CD4-positive, alpha-beta T cell treated with Interleukin-6 at 100 ng/mL for 8 hours (primary cell): ENCODE measurements around the gene CNTRL.
"Not testable (repeated sequence)": the region's sequence is repeated elsewhere in the genome, so short reads cannot be mapped to it uniquely, and the experiment has no call there.

Source experiments
- DNase-seq: peaks from one replicate; pipeline ENCODE4 v3.0.0-alpha.2; 2020; ENCODE audit warnings: mixed read lengths, low spot score

CNTRL gene

DNA sequence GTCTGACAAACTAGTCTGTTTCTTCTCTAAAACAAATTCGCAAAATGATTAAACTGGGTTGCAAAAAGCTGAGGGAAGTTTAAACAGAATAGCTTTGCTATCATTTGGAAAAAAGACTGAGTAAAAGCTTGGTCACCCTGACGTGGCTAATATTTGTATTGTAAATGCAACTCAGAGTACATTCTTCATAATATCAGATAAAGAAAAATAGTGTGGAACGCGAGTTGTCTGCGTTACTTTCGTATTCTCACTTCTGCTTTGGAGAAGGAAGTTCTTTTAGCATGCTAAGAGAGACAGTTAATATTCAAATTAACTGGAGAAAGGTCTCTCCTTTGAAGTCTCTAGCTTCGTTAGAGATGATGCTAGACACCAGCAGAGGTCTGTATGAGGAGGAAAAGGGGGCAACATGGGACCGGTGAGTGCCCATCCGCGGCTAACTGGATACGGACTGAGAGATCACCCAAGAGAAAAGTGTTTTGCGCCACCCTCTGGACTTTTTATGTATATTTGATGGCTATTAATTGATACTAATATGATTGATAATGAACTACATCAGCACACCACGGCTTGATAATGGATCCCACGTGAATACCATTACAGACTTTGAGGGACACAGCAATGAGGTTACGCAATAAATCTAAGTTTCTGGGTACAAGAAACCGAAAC, 2.9 kb upstream of the CNTRL start:
- peak; percentile 47 for DNase-seq

- DNase-seq = no peak
Measured at GRCh38 chr9:121073038-121073437, 1.7 kb upstream of the CNTRL start.

GRCh38 chr9:121075251-121076036, 689 bp downstream of the CNTRL start:
- DNase-seq = peak; percentile 11

GRCh38 chr9:121082075-121082474, 7.3 kb downstream of the CNTRL start:
- no peak for DNase-seq

- DNase-seq = no peak
Measured at GRCh38 chr9:121085661-121086060, 10.9 kb downstream of the CNTRL start.

- DNase-seq = no peak
Measured at GRCh38 chr9:121088576-121088975, 13.8 kb downstream of the CNTRL start.

DNA sequence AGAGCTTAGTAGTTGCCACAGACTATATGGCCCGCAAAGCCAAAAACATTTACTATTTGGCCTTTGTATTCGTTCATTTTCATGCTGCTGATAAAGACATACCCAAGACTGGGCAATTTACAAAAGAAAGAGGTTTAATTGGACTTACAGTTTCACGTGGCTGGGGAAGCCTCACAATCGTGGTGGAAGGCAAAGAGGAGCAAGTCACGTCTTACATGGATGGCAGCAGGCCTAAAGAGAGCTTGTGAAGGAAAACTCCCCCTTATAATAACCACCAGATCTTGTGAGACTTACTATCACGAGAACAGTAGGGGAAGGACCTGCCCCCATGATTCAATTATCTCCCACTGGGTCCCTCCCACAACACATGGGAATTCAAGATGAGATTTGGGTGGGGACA, 16.0 kb downstream of the CNTRL start:
- not testable (repeated sequence) for DNase-seq

DNA sequence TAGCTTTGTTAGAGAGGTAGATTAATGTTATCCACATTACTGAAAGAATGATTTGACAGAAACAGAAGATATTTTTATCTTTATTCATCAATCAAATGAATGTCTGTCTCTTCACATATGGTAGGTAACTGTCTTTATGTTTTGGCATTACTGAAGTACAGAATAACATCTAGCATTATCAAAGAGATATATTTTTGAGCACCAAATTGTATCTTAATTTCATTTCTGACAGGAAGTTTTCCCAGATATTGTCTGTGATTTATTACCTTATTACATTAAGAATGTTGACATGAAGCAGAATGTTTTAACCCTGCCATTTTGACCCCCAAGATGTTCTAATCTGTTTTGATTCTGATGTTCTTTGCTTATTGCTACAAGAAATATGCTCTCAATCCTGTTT, 20.3 kb downstream of the CNTRL start:
- DNase-seq = no peak

DNA sequence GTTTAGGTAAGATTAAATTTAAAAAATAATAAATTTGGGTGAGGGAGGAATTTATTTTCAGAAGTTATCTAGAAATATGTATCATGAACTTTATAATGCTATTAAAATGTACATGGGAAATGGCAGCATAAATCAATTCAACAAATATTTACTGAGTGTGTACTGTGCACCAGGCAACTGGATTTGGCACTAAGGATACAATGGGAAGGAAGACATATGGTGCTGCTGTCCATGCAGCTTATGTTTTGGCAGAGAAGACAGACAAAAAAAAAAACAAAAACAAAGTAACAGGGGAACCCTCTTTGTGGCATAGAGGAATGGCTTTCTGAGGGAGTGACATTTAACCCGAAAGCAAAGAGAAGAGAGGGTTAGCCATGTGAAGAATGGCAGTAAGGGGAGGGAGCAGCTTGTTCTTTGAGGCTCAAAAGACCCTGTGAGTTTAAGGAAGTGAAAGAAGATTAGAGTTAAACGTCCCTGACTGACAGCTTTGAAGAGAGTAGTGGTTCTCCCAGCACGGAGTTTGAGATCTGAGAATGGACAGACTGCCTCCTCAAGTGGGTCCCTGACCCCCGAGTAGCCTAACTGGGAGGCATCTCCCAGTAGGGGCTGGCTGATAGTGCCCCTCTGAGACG, 23.9 kb downstream of the CNTRL start:
- DNase-seq = no peak

- DNase-seq = not testable (repeated sequence)
Measured at GRCh38 chr9:121104054-121104453, 29.3 kb downstream of the CNTRL start.

GRCh38 chr9:121105531-121105930, 30.8 kb downstream of the CNTRL start:
- no peak for DNase-seq

DNA sequence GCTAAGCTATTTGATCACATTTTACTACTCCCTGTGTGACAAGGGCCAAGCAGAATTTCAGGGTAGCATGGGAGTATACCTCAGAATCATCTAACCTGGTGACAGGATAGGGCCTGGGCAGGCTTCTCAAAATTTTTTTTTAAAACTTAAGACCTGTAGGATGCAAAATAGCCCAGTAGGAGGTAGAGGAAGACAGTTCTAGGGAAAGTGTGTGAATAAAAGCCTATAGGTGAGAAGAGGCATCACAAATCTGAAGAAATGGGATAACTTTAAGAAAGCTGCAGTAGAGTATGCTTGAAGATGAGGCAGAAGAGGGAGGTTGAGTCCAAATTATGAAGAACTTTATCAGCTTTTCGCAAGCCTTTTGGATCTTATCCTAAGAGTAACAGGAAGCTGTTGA, 32.3 kb downstream of the CNTRL start:
- peak; percentile 18 for DNase-seq

DNA sequence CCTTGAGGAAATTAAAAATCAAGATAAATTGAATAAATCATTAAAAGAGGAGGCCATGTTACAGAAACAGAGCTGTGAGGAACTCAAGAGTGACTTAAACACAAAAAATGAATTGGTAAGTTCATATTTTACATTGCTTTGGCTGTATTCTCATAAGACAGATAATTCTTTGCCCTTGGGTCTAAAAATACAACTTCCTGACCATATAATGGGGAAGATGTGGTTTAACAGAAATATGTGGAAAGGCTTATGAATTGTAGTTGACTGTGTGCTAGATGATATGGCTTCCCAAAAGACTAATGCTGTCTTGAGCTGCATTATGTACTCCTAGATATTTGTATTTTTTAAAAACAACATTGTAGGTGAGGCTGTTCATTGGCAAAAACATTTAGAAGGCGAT, 33.1 kb downstream of the CNTRL start:
- no peak for DNase-seq

- DNase-seq = no peak
Measured at GRCh38 chr9:121115466-121115865, 40.7 kb downstream of the CNTRL start.

DNA sequence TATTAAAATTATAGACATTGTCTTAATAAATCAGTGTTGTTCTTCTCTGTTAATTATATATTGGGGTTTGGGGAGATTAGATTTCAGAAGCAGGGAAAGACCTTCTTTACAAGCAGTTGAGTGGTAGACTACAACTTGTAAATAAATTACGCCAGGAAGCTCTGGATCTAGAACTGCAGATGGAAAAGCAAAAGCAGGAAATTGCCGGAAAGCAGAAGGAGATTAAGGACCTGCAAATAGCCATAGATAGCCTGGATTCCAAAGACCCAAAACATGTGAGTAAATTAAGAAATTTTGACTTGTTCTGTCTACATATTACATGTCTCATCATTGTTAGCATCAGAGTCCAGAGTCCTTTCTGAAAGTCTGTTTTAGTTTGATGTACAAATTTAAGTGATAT, 43.5 kb downstream of the CNTRL start:
- no peak for DNase-seq

- DNase-seq = no peak
Measured at GRCh38 chr9:121120386-121120785, 45.6 kb downstream of the CNTRL start.

DNA sequence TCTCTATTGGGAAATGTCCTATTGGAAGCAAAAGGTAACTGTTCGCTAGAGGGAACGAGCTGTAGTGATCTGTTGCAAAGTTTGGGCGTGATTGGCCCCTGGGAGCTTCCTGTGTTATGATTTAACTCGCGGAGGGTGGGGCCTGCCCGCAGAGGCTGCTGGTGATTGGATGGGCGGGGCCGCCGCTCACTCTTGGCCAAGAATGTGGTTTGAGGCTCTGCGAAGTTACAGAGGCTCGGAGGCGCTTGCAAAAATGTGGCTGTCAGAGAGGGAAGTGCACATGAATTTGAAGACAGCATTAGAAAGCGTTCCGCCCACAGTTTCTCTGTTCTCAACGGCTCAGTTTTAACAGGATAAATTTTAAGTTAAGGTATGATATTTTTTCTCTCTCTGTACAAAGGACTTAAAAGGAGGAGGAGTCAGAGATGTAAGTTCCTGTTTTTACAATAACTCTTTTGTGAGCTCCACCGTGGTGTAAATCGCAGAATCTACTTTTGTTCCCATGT, 46.9 kb downstream of the CNTRL start:
- DNase-seq = peak; percentile 95

DNA sequence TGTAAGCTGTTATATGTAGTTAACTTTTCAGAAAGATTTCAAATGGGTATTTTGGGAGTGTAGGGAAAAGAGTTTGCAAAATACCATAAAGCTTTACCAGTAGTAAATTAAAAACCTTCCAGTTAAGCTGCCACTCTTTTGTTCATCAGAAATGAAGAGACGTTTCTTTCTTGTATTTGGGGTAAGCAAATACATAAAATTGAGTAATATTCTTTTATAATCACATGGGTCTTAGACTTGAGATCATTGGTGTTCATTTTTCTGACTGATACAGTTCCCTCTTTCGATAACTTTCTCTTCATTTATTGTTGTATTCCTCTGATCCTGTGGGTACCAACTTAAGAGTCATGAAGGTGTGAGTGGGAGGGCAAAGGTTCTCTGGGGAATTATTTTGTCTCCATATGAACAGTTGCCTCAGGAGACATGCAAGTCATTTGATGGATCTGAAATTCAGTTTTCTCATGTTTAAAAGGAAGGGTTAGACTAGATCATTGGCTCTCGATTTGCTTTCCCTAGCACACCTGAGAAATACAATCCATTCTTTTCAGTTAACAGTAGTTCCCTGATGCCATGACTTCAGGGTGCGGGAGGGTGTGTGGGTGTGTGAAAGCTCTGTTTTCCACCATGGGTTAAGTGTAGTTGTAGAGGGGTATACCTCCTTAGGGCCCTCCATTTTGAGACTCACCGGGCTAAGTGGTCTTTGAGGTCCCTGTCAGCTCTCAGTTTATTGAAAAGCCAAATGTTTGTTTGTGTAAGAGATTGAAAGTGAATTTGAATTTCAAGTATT, 47.7 kb downstream of the CNTRL start:
- DNase-seq = peak; percentile 1

DNA sequence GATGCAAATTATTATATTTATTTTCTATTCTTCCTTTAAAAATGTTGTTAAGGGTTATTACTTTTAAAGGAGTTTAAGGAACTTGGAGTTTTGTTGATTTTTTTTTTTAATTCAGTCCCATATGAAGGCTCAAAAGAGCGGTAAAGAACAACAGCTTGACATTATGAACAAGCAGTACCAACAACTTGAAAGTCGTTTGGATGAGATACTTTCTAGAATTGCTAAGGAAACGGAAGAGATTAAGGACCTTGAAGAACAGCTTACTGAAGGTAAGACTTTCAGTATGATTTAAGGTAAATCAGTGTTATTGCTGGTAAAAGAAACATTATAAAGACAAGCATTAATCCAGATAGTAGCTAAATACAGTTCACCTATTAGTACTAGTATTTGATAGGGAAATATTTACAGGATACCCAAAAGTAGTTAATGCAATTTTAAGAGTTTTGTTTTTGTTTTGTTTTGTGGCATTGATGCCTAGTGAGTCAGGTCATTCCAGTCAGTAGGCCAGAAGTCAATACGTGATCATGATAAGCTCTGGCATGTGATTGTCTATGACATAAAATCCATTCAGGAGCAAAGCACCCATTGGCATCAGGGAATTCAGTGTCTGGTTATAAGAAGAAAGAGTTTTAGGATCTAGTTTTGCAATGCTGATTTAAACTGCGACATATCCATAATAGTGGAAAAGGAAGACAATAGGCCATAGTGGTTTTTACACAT, 49.2 kb downstream of the CNTRL start:
- DNase-seq = no peak

DNA sequence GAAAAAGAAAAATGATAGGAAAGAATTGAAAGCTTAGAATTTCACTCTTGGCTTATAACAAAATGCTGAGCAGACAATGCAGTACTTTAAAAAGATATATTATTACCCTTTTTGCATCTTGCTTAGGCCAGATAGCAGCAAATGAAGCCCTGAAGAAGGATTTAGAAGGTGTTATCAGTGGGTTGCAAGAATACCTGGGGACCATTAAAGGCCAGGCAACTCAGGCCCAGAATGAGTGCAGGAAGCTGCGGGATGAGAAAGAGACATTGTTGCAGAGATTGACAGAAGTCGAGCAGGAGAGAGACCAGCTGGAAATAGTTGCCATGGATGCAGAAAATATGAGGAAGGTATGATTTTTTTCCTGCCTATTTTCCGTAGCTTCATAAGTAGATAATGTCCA, 50.8 kb downstream of the CNTRL start:
- no peak for DNase-seq

DNA sequence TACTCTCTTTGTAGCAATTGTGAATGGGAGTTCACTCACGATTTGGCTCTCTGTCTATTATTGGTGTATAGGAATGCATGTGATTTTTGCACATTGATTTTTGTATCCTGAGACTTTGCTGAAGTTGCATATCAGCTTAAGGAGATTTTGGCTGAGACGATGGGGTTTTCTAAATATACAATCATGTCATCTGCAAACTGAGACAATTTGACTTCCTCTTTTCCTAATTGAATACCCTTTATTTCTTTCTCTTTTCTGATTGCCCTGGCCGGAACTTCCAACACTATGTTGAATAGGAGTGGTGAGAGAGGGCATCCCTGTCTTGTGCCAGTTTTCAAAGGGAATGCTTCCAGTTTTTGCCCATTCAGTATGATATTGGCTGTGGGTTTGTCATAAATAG, 54.6 kb downstream of the CNTRL start:
- DNase-seq = not testable (repeated sequence)
